A549 (cell line): ENCODE measurements around the gene MT2A.

ENCODE experiments used
- POLR2A ChIP-seq: IDR thresholded peaks from 2 replicates; pipeline ENCODE4 v1.6.1; 2012; ENCODE audit warnings: mild to moderate bottlenecking, low read length
- RFX5 ChIP-seq: fragments of 450-650 bp; IDR thresholded peaks from 2 replicates; pipeline ENCODE4 v1.7.1; 2014; ENCODE audit warnings: antibody characterized with exemption, mild to moderate bottlenecking, moderate library complexity
- TF ChIP-seq, protein P1 (sequence below): fragments of >200 bp; sonication (Bioruptor Twin); formaldehyde crosslinking; IDR thresholded peaks from 3 replicates; pipeline ENCODE4 v1.5.1; 2016

- TF ChIP-seq POLR2A (no peak), RFX5 (no peak)
- TF ChIP-seq, protein P1, sequence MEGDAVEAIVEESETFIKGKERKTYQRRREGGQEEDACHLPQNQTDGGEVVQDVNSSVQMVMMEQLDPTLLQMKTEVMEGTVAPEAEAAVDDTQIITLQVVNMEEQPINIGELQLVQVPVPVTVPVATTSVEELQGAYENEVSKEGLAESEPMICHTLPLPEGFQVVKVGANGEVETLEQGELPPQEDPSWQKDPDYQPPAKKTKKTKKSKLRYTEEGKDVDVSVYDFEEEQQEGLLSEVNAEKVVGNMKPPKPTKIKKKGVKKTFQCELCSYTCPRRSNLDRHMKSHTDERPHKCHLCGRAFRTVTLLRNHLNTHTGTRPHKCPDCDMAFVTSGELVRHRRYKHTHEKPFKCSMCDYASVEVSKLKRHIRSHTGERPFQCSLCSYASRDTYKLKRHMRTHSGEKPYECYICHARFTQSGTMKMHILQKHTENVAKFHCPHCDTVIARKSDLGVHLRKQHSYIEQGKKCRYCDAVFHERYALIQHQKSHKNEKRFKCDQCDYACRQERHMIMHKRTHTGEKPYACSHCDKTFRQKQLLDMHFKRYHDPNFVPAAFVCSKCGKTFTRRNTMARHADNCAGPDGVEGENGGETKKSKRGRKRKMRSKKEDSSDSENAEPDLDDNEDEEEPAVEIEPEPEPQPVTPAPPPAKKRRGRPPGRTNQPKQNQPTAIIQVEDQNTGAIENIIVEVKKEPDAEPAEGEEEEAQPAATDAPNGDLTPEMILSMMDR = no peak
Observed at GRCh38 chr16:56560447-56560846, 47.9 kb upstream of the MT2A start.
